GM15510 (cell line): ENCODE measurements around the gene BNIP5.

Source experiments
- POLR2A ChIP-seq: IDR thresholded peaks from 3 replicates; pipeline ENCODE4 v1.6.1; 2011; ENCODE audit warnings: borderline replicate concordance; ENCODE audit not compliant: insufficient read length; ENCODE audit errors: extremely low read depth

BNIP5 gene

GRCh38 chr6:36305885-36306284, 30.8 kb downstream of the BNIP5 start:
- TF ChIP-seq POLR2A, result no peak

- no peak for TF ChIP-seq POLR2A
Measured at GRCh38 chr6:36302227-36302976, 34.3 kb downstream of the BNIP5 start.

- no peak for TF ChIP-seq POLR2A
Measured at GRCh38 chr6:36301781-36302180, 34.9 kb downstream of the BNIP5 start.

- no peak for TF ChIP-seq POLR2A
Measured at GRCh38 chr6:36301085-36301658, 35.5 kb downstream of the BNIP5 start.

- no peak for TF ChIP-seq POLR2A
Measured at GRCh38 chr6:36298027-36298426, 38.7 kb downstream of the BNIP5 start.

GRCh38 chr6:36297511-36297910, 39.2 kb downstream of the BNIP5 start:
- TF ChIP-seq POLR2A, result no peak

GRCh38 chr6:36297051-36297450, 39.6 kb downstream of the BNIP5 start:
- no peak for TF ChIP-seq POLR2A

GRCh38 chr6:36296240-36296639, 40.4 kb downstream of the BNIP5 start:
- no peak for TF ChIP-seq POLR2A

GRCh38 chr6:36292170-36292569, 44.5 kb downstream of the BNIP5 start:
- no peak for TF ChIP-seq POLR2A

- TF ChIP-seq POLR2A, result no peak
Measured at GRCh38 chr6:36290668-36291620, 45.7 kb downstream of the BNIP5 start.

- no peak for TF ChIP-seq POLR2A
Measured at GRCh38 chr6:36289281-36289878, 47.3 kb downstream of the BNIP5 start.

- TF ChIP-seq POLR2A, result no peak
Measured at GRCh38 chr6:36286858-36287257, 49.8 kb downstream of the BNIP5 start.

GRCh38 chr6:36285797-36286196, 50.9 kb downstream of the BNIP5 start:
- TF ChIP-seq POLR2A, result no peak

GRCh38 chr6:36285187-36285671, 51.5 kb downstream of the BNIP5 start:
- no peak for TF ChIP-seq POLR2A

GRCh38 chr6:36284359-36284758, 52.3 kb downstream of the BNIP5 start:
- TF ChIP-seq POLR2A, result no peak

- no peak for TF ChIP-seq POLR2A
Measured at GRCh38 chr6:36283608-36284007, 53.1 kb downstream of the BNIP5 start.

- no peak for TF ChIP-seq POLR2A
Measured at GRCh38 chr6:36280983-36281382, 55.7 kb downstream of the BNIP5 start.
